ENCODE data around the gene COL12A1.
"Not testable (repeated sequence)": the region's sequence is repeated elsewhere in the genome, so short reads cannot be mapped to it uniquely, and the experiment has no call there.

The COL12A1 gene

GRCh38 chr6:75196081-75196687, 9.7 kb downstream of the COL12A1 start:
- H3K9me3 ChIP-seq: no peaks in the 10 kb centered on the region
- DNase-seq: no peak
- no peaks in the 10 kb centered on the region for H3K27me3 ChIP-seq
- no peak overlapping the region for H3K4me3 ChIP-seq
- H3K36me3 ChIP-seq: peaks cover 0 to 25% (median 0%) of the 10 kb centered on the region in 3 donors
- H3K27ac ChIP-seq: no peak overlapping the region
- intact Hi-C loops (cut with DNase I; ENCODE audit: low total_unique reads): no loop called here
- TF ChIP-seq, protein P1, sequence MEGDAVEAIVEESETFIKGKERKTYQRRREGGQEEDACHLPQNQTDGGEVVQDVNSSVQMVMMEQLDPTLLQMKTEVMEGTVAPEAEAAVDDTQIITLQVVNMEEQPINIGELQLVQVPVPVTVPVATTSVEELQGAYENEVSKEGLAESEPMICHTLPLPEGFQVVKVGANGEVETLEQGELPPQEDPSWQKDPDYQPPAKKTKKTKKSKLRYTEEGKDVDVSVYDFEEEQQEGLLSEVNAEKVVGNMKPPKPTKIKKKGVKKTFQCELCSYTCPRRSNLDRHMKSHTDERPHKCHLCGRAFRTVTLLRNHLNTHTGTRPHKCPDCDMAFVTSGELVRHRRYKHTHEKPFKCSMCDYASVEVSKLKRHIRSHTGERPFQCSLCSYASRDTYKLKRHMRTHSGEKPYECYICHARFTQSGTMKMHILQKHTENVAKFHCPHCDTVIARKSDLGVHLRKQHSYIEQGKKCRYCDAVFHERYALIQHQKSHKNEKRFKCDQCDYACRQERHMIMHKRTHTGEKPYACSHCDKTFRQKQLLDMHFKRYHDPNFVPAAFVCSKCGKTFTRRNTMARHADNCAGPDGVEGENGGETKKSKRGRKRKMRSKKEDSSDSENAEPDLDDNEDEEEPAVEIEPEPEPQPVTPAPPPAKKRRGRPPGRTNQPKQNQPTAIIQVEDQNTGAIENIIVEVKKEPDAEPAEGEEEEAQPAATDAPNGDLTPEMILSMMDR (IDR thresholded peaks at IDR 0.05): no peak
- peaks cover 0 to 32% (median 2%) of the 10 kb centered on the region in 4 donors for H3K4me1 ChIP-seq

DNA sequence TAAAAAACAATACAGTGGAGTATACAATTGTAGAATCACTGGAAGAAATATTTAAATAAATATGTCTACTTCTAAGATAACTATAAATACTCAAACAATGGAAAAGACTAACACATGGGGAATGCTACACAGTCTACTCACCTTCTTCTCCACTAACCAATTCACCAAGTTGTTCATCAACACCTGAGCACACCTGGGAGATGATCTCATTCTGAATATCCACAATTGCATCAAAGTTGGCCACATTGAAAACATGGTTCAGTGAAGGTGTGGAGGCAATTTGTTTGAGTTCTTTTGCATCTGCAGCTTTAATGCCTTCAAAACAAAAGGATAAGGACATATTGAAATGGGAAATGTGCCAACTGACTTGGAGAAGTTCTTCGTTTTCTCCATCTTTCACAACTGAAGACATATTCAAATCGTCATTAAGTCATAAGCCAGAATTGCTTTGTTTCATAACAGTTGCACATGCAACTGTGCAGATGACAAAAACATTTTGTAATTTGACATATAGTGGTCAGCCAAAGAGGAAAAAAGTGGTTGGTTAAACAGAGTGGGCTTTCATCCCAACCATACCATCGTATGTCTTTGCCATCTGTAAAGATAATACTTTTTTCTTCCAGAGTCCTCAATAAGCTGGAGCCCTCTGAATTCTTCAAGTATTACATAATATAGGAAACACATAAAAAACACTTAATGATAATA, 17.5 kb downstream of the COL12A1 start:
- no peak for DNase-seq
- intact Hi-C loops (cut with DNase I; ENCODE audit: low total_unique reads): no loop called here
- Histone ChIP-seq H3K9me3 (no peaks in the 10 kb centered on the region), H3K4me1 (peaks cover 0 to 2% (median 0%) of the 10 kb centered on the region in 4 donors), H3K4me3 (no peak overlapping the region), H3K27me3 (no peaks in the 10 kb centered on the region), H3K36me3 (peaks cover 6 to 24% (median 7%) of the 10 kb centered on the region in 3 donors), H3K27ac (no peak overlapping the region)
- TF ChIP-seq, protein P1 (IDR thresholded peaks at IDR 0.05): no peak

DNA sequence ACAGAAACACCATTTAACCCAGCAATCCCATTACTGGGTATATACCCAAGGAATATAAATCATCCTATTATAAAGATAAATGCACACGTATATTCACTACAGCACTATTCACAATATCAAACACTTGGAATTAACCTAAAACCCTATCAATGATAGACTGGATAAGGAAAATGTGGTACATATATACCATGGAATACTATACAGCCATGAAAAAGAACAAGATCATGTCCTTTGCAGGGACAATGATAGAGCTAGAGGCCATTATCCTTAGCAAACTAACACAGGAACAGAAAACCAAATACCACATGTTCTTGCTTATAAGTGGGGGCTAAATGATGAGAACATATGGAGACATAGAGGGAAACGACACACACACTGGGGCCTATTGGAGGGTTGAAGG, 19.3 kb downstream of the COL12A1 start:
- H3K36me3 ChIP-seq: peaks cover 6 to 20% (median 12%) of the 10 kb centered on the region in 3 donors
- H3K4me1 ChIP-seq; H3K27ac ChIP-seq; H3K4me3 ChIP-seq; H3K27me3 ChIP-seq; DNase-seq; H3K9me3 ChIP-seq; intact Hi-C loops (cut with DNase I; ENCODE audit: low total_unique reads): not testable (repeated sequence)

DNA sequence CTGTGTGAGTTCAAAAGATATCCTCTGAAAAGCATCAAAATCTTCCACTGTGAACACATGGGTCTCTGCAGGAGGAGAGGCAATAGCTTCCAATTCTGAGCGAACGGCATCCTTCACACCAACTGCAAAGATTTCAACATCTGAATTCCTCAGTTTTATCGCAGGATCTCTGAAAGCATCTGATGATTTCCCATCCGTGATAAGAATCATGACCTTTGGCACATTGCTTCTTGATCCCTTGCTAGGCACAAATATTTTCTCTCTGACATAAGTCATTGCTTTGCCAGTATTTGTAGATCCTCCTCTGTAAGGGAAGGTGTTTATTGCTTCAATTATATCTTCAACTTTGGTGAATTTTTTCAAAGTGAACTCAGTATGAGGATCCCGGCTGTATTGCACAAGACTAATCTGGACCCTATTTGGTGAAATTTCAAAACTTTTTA, 22.7 kb downstream of the COL12A1 start:
- H3K36me3 ChIP-seq: peaks cover 11 to 32% (median 23%) of the 10 kb centered on the region in 3 donors
- DNase-seq: peak; percentile 31 to 63
- TF ChIP-seq, protein P1 (IDR thresholded peaks at IDR 0.05): no peak
- no peaks in the 10 kb centered on the region for H3K9me3 ChIP-seq
- H3K27ac ChIP-seq: no peak overlapping the region
- H3K4me3 ChIP-seq: no peak overlapping the region
- intact Hi-C loops (cut with DNase I; ENCODE audit: low total_unique reads): no loop called here
- no peaks in the 10 kb centered on the region for H3K27me3 ChIP-seq
- H3K4me1 ChIP-seq: peaks cover 0 to 7% (median 0%) of the 10 kb centered on the region in 4 donors

DNA sequence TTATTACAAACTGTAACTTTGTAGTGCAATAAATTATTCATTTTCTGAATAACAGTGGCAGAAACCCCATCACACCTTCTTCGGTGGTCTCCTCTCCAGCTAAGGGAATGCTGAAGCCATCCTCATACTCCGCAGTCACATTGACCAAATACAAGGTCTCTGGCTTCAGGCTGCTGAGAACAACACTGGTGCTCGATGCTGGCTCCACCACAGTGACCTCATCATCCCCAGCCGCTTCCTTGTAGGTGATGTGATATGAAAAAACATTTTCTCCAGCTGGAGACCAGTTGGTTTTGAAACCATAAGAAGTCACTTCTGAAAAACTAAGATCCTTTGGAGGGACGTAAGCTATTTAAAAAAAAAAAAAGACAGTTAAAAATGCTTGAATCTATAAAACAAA, 25.0 kb downstream of the COL12A1 start:
- Histone ChIP-seq H3K27ac (no peak overlapping the region), H3K4me1 (peaks cover 0 to 7% (median 0%) of the 10 kb centered on the region in 4 donors), H3K4me3 (no peak overlapping the region), H3K36me3 (peaks cover 5 to 34% (median 26%) of the 10 kb centered on the region in 3 donors), H3K9me3 (no peaks in the 10 kb centered on the region), H3K27me3 (no peaks in the 10 kb centered on the region)
- intact Hi-C loops (cut with DNase I; ENCODE audit: low total_unique reads): no loop called here
- no peak for DNase-seq
- TF ChIP-seq, protein P1 (IDR thresholded peaks at IDR 0.05): no peak

DNA sequence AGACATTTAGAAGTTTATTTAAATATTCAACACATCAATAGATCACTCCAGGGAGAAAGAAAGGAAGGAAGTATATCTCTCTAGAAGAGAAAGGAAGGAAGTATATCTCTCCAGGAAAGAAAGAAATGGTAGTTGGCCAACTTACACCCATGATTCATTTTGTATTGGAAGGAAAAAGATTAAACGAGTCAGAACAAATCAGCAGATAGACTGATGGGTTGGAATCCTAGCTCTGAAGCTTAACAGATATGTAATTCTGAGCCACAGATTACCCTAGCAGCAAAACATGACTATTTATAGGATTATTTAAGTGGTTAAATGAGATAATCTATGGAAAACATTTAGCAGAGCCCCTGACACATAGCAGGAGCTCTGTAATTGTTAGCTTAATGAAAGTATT, 27.1 kb downstream of the COL12A1 start:
- H3K4me1 ChIP-seq: peaks cover 0 to 7% (median 0%) of the 10 kb centered on the region in 4 donors
- TF ChIP-seq, protein P1 (IDR thresholded peaks at IDR 0.05): no peak
- H3K4me3 ChIP-seq: no peak overlapping the region
- peaks cover 5 to 38% (median 38%) of the 10 kb centered on the region in 3 donors for H3K36me3 ChIP-seq
- no peak for DNase-seq
- H3K27me3 ChIP-seq: no peaks in the 10 kb centered on the region
- no peak overlapping the region for H3K27ac ChIP-seq
- intact Hi-C loops (cut with DNase I; ENCODE audit: low total_unique reads): no loop called here
- no peaks in the 10 kb centered on the region for H3K9me3 ChIP-seq

Data from tibial artery (tissue), 4 donors.